DOHH2 (cell line): ENCODE measurements around the gene RASD2.

ENCODE experiments used
- H3F3A ChIP-seq: fragments of 200-600 bp; sonication (generic), shearing (Covaris generic); 2 replicates; pipeline ENCODE4 v1.6.0; 2016; ENCODE audit warnings: antibody characterized with exemption, mild to moderate bottlenecking; ENCODE audit not compliant: control insufficient read depth, insufficient read depth
- H3K27ac ChIP-seq: fragments of 200-600 bp; sonication (generic); 2 replicates; pipeline ENCODE4 v1.5.1; 2014; ENCODE audit warnings: low read depth, mild to moderate bottlenecking, low read length, moderate library complexity
- H3K27me3 ChIP-seq: fragments of 200-600 bp; sonication (generic); 2 replicates; pipeline ENCODE4 v1.6.1; 2014; ENCODE audit warnings: mild to moderate bottlenecking, low read length, mixed read lengths; ENCODE audit not compliant: control insufficient read depth
- H3K36me3 ChIP-seq: fragments of 200-600 bp; sonication (generic); 2 replicates; pipeline ENCODE4 v1.6.1; 2014; ENCODE audit warnings: mild to moderate bottlenecking, low read length, moderate library complexity, mixed read lengths; ENCODE audit not compliant: control insufficient read depth
- H3K4me1 ChIP-seq: fragments of 200-600 bp; sonication (generic); 2 replicates; pipeline ENCODE4 v1.6.1; 2014; ENCODE audit warnings: mild to moderate bottlenecking, low read length, mixed read lengths; ENCODE audit not compliant: control insufficient read depth
- H3K4me2 ChIP-seq: fragments of 200-600 bp; sonication (generic); 2 replicates; pipeline ENCODE4 v1.6.0; 2014; ENCODE audit warnings: mild to moderate bottlenecking, low read length, moderate library complexity
- H3K4me3 ChIP-seq: fragments of 200-600 bp; sonication (generic); 2 replicates; pipeline ENCODE4 v1.5.1; 2014; ENCODE audit warnings: mild to moderate bottlenecking, low read length, mixed read lengths
- H3K79me2 ChIP-seq: fragments of 200-600 bp; sonication (generic); 2 replicates; pipeline ENCODE4 v1.6.1; 2014; ENCODE audit warnings: mild to moderate bottlenecking, low read length, mixed read lengths; ENCODE audit not compliant: control insufficient read depth
- H3K9me2 ChIP-seq: fragments of 200-600 bp; sonication (generic); replicated peaks from 2 replicates; pipeline ENCODE4 v1.6.1; 2014; ENCODE audit warnings: mild to moderate bottlenecking, low read length, mixed read lengths; ENCODE audit not compliant: control insufficient read depth
- H3K9me3 ChIP-seq: fragments of 200-600 bp; sonication (generic); 2 replicates; pipeline ENCODE4 v1.6.1; 2014; ENCODE audit warnings: antibody characterized with exemption, low read length, mixed read lengths; ENCODE audit not compliant: control insufficient read depth, insufficient read depth
- H4K20me1 ChIP-seq: fragments of 200-600 bp; sonication (generic); 2 replicates; pipeline ENCODE4 v1.6.0; 2014; ENCODE audit warnings: low read depth, mild to moderate bottlenecking, antibody characterized with exemption, low read length, moderate library complexity; ENCODE audit not compliant: control insufficient read depth, insufficient read depth
- CTCF ChIP-seq: fragments of 200-600 bp; sonication (generic); IDR thresholded peaks from one replicate; pipeline ENCODE4 v1.5.1; 2014; ENCODE audit warnings: antibody characterized with exemption, mild to moderate bottlenecking, low read depth, low read length; ENCODE audit not compliant: poor library complexity, severe bottlenecking
- EZH2phosphoT487 ChIP-seq: fragments of 200-600 bp; sonication (generic); IDR thresholded peaks from 2 replicates; pipeline ENCODE4 v1.6.1; 2017; ENCODE audit warnings: borderline replicate concordance, mild to moderate bottlenecking, antibody characterized with exemption, low read length, moderate library complexity, mixed read lengths

Gene RASD2

GRCh38 chr22:35537232-35537631, 3.4 kb upstream of the RASD2 start:
- Histone ChIP-seq H3K27ac (no peak overlapping the region), H3K9me2 (no peaks in the 10 kb centered on the region), H3K4me3 (no peak overlapping the region), H3K27me3 (peaks cover 22% of the 10 kb centered on the region), H3F3A (peaks cover 5% of the 10 kb centered on the region; the same call in 1 of the 2 replicates), H3K4me1 (peaks cover 22% of the 10 kb centered on the region), H3K36me3 (no peaks in the 10 kb centered on the region), H3K79me2 (no peaks in the 10 kb centered on the region), H3K9me3 (no peaks in the 10 kb centered on the region), H4K20me1 (no peaks in the 10 kb centered on the region), H3K4me2 (no peak overlapping the region)
- TF ChIP-seq CTCF = no peak
- TF ChIP-seq EZH2phosphoT487 = no peak

- Histone ChIP-seq H3K79me2 (no peaks in the 10 kb centered on the region), H3K4me2 (no peak overlapping the region), H3K9me3 (no peaks in the 10 kb centered on the region), H4K20me1 (no peaks in the 10 kb centered on the region), H3K27ac (no peak overlapping the region), H3K9me2 (no peaks in the 10 kb centered on the region), H3F3A (peaks cover 5% of the 10 kb centered on the region; the same call in 1 of the 2 replicates), H3K4me1 (peaks cover 22% of the 10 kb centered on the region), H3K27me3 (peaks cover 29% of the 10 kb centered on the region), H3K36me3 (no peaks in the 10 kb centered on the region), H3K4me3 (no peak overlapping the region)
- TF ChIP-seq CTCF (peak; percentile 64), EZH2phosphoT487 (no peak)
Observed at GRCh38 chr22:35538801-35539321, 1.8 kb upstream of the RASD2 start.

DNA sequence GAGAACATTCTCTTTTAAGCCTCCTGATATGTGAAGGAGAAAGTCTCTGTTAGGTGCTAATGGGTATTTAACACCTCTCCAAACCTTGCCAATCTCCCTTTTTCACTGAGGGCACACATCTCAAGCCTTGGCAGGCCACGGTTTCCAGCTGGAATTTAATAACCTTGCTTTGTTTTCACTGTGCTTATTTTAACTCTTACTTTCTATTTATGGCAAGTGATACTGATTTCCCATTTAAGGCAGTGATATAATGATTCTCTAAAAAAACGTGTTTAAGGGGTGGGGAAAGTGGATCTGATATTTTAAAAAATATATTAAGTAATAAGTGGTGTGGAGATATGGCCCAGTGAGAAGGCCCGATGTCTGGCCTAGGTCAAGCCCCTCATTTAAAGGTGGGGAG, 1.1 kb upstream of the RASD2 start:
- H3K4me2 ChIP-seq = peak overlapping the region; percentile 73
- peaks cover 5% of the 10 kb centered on the region; the same call in 1 of the 2 replicates for H3F3A ChIP-seq
- no peaks in the 10 kb centered on the region for H4K20me1 ChIP-seq
- H3K4me3 ChIP-seq = peak overlapping the region; percentile 74
- peaks cover 20% of the 10 kb centered on the region for H3K4me1 ChIP-seq
- H3K27ac ChIP-seq = no peak overlapping the region
- no peaks in the 10 kb centered on the region for H3K36me3 ChIP-seq
- TF ChIP-seq EZH2phosphoT487 = no peak
- no peak for TF ChIP-seq CTCF
- H3K9me3 ChIP-seq = no peaks in the 10 kb centered on the region
- H3K9me2 ChIP-seq = no peaks in the 10 kb centered on the region
- peaks cover 30% of the 10 kb centered on the region for H3K27me3 ChIP-seq
- H3K79me2 ChIP-seq = no peaks in the 10 kb centered on the region
